Measurements from ENCODE around the gene EME1. TPM values are rescaled to one million over a fixed set of nuclear protein-coding genes. Genes with fewer than 3 reads are reported as not detected.

EME1 gene
- total and polyA plus RNA-seq, 2 donors = 0.29 to 2.7 TPM

GRCh38 chr17:50363217-50364060 lies 9.6 kb upstream of the EME1 start:
- Histone ChIP-seq H3K4me1 (ENCODE audit: insufficient read depth) (no peaks in the 10 kb centered on the region), H3K36me3 (ENCODE audit: insufficient read depth) (peaks cover 2% of the 10 kb centered on the region), H3K4me3 (ENCODE audit: low read depth, low read length) (no peak overlapping the region), H3K27ac (ENCODE audit: low read depth) (no peak overlapping the region)
- 40% methylated on average over 8 of the region's 8 CpGs for WGBS
- DNase-seq (ENCODE audit: extremely low spot score) = peak; percentile 40

GRCh38 chr17:50364061-50364458 lies 9.0 kb upstream of the EME1 start:
- Histone ChIP-seq H3K36me3 (ENCODE audit: insufficient read depth) (peaks cover 2% of the 10 kb centered on the region), H3K4me3 (ENCODE audit: low read depth, low read length) (no peak overlapping the region), H3K4me1 (ENCODE audit: insufficient read depth) (no peaks in the 10 kb centered on the region), H3K27ac (ENCODE audit: low read depth) (no peak overlapping the region)
- 55% methylated on average over 4 of the region's 4 CpGs for WGBS
- DNase-seq (ENCODE audit: extremely low spot score) = no peak

- Histone ChIP-seq H3K27ac (ENCODE audit: low read depth) (no peak overlapping the region), H3K4me1 (ENCODE audit: insufficient read depth) (no peaks in the 10 kb centered on the region), H3K36me3 (ENCODE audit: insufficient read depth) (peaks cover 2% of the 10 kb centered on the region), H3K4me3 (ENCODE audit: low read depth, low read length) (no peak overlapping the region)
- no peak for DNase-seq (ENCODE audit: extremely low spot score)
- WGBS = 67% methylated on average over 9 of the region's 9 CpGs
Observed at GRCh38 chr17:50364715-50365114, 8.3 kb upstream of the EME1 start.

GRCh38 chr17:50365165-50365564 lies 7.9 kb upstream of the EME1 start:
- Histone ChIP-seq H3K4me3 (ENCODE audit: low read depth, low read length) (no peak overlapping the region), H3K27ac (ENCODE audit: low read depth) (no peak overlapping the region), H3K36me3 (ENCODE audit: insufficient read depth) (peaks cover 2% of the 10 kb centered on the region), H3K4me1 (ENCODE audit: insufficient read depth) (no peaks in the 10 kb centered on the region)
- DNase-seq (ENCODE audit: extremely low spot score) = no peak
- 61% methylated on average over 2 of the region's 2 CpGs for WGBS

- no peaks in the 10 kb centered on the region for H3K4me1 ChIP-seq (ENCODE audit: insufficient read depth)
- H3K36me3 ChIP-seq (ENCODE audit: insufficient read depth) = peaks cover 2% of the 10 kb centered on the region
- H3K27ac ChIP-seq (ENCODE audit: low read depth) = no peak overlapping the region
- H3K4me3 ChIP-seq (ENCODE audit: low read depth, low read length) = no peak overlapping the region
- WGBS = 89% methylated on average over 14 of the region's 14 CpGs
- no peak for DNase-seq (ENCODE audit: extremely low spot score)
Observed at GRCh38 chr17:50365649-50366393, 7.2 kb upstream of the EME1 start.

- Histone ChIP-seq H3K27ac (ENCODE audit: low read depth) (no peak overlapping the region), H3K36me3 (ENCODE audit: insufficient read depth) (peaks cover 2% of the 10 kb centered on the region), H3K4me3 (ENCODE audit: low read depth, low read length) (no peak overlapping the region), H3K4me1 (ENCODE audit: insufficient read depth) (peaks cover 3% of the 10 kb centered on the region)
- no peak for DNase-seq (ENCODE audit: extremely low spot score)
- WGBS = 88% methylated on average over 1 of the region's 1 CpG
Observed at GRCh38 chr17:50367401-50367800, 5.6 kb upstream of the EME1 start.

GRCh38 chr17:50370052-50370451 lies 3.0 kb upstream of the EME1 start:
- peaks cover 2% of the 10 kb centered on the region for H3K36me3 ChIP-seq (ENCODE audit: insufficient read depth)
- no peak for DNase-seq (ENCODE audit: extremely low spot score)
- WGBS = 95% methylated on average over 5 of the region's 5 CpGs

DNA sequence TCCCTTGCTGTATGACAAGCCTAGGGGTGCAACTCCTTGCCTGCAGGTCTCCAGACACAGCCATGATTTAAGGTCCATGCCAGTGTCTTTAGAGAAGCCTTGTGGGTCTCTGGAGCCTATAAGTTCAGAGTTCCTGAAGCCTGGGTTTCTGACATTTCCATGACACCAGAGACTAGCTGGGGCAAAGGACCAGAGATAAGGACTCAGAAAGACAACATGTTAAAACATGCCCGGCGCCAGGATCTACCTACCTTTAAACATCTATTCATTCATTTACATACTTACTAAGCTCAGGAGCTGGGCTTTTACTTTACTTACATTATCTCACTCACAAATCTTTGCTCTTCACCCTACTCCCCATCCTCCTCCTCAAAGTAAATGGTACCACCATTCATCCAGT lies 1.5 kb upstream of the EME1 start:
- DNase-seq (ENCODE audit: extremely low spot score) = no peak
- Histone ChIP-seq H3K4me1 (ENCODE audit: insufficient read depth) (peaks cover 3% of the 10 kb centered on the region), H3K4me3 (ENCODE audit: low read depth, low read length) (no peak overlapping the region), H3K36me3 (ENCODE audit: insufficient read depth) (peaks cover 2% of the 10 kb centered on the region), H3K27ac (ENCODE audit: low read depth) (no peak overlapping the region)
- WGBS = 95% methylated on average over 2 of the region's 2 CpGs

More at GRCh38 chr17:50370052-50370451, 3.0 kb upstream of the EME1 start:
- Histone ChIP-seq H3K27ac (ENCODE audit: low read depth) (no peak overlapping the region), H3K4me3 (ENCODE audit: low read depth, low read length) (no peak overlapping the region), H3K4me1 (ENCODE audit: insufficient read depth) (peaks cover 3% of the 10 kb centered on the region)

GRCh38 chr17:50372222-50372757 lies 739 bp upstream of the EME1 start:
- WGBS = 18% methylated on average over 14 of the region's 14 CpGs

DNA sequence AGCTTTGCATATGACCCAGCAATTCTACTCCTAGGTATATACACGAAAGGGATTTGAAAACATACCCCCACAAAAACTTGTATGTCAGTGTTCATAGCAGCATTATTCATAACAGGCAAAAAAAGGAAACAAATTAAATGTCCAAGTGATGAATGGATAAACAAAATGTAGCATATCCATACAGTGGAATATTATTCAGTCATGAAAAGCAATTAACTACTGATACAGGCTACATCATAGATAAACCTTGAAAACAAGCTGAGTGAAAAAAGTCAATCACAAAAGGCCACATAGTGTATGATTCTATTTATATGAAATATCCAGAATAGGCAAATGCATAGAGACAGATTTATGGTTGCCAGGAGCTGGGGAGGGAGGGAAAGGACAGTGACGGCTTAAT lies 676 bp downstream of the EME1 start:
- no peak for DNase-seq (ENCODE audit: extremely low spot score)

More at GRCh38 chr17:50372222-50372757, 739 bp upstream of the EME1 start:
- Histone ChIP-seq H3K36me3 (ENCODE audit: insufficient read depth) (peaks cover under 1% of the 10 kb centered on the region), H3K27ac (ENCODE audit: low read depth) (no peak overlapping the region), H3K4me3 (ENCODE audit: low read depth, low read length) (peak overlapping the region; percentile 58), H3K4me1 (ENCODE audit: insufficient read depth) (peaks cover 3% of the 10 kb centered on the region)
- DNase-seq (ENCODE audit: extremely low spot score) = no peak

DNA sequence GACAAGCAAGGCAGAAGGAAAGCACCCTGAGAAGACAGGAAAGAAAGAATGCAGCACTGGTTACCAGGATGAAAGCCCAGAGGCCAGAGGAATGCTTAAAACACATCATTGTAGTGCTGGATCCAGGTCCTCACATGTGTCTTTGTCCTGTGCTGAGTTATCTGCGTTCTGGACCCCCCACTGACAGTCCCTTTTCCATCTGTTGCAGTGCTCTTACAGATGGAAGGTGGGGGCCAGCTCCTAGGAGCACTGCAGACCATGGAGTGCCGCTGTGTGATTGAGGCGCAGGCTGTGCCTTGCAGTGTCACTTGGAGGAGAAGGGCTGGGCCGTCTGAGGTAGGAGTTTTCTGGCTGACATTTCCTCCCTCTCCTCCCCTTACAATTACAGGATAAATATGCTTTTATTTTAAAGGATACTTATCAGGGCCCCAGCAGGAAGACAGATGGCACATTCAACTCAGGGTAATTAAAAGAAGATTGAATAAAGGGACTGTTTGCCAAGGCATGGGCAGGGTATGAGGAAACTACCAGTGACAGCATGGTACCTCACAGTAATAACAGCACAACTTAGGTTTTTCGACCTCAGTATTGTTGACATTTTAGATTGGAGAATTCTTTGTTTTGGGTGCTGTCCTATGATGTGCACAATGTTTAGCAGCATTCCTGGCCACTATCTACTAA lies 3.0 kb downstream of the EME1 start:
- Histone ChIP-seq H3K36me3 (ENCODE audit: insufficient read depth) (no peaks in the 10 kb centered on the region), H3K27ac (ENCODE audit: low read depth) (no peak overlapping the region), H3K4me3 (ENCODE audit: low read depth, low read length) (no peak overlapping the region), H3K4me1 (ENCODE audit: insufficient read depth) (peaks cover 3% of the 10 kb centered on the region)
- no peak for DNase-seq (ENCODE audit: extremely low spot score)
- WGBS = 82% methylated on average over 5 of the region's 5 CpGs

More for the DNA sequence above, 676 bp downstream of the EME1 start:
- H3K27ac ChIP-seq (ENCODE audit: low read depth) = no peak overlapping the region
- peak overlapping the region; percentile 58 for H3K4me3 ChIP-seq (ENCODE audit: low read depth, low read length)
- peaks cover 3% of the 10 kb centered on the region for H3K4me1 ChIP-seq (ENCODE audit: insufficient read depth)
- no peaks in the 10 kb centered on the region for H3K36me3 ChIP-seq (ENCODE audit: insufficient read depth)
- WGBS = 87% methylated on average over 2 of the region's 2 CpGs

DNA sequence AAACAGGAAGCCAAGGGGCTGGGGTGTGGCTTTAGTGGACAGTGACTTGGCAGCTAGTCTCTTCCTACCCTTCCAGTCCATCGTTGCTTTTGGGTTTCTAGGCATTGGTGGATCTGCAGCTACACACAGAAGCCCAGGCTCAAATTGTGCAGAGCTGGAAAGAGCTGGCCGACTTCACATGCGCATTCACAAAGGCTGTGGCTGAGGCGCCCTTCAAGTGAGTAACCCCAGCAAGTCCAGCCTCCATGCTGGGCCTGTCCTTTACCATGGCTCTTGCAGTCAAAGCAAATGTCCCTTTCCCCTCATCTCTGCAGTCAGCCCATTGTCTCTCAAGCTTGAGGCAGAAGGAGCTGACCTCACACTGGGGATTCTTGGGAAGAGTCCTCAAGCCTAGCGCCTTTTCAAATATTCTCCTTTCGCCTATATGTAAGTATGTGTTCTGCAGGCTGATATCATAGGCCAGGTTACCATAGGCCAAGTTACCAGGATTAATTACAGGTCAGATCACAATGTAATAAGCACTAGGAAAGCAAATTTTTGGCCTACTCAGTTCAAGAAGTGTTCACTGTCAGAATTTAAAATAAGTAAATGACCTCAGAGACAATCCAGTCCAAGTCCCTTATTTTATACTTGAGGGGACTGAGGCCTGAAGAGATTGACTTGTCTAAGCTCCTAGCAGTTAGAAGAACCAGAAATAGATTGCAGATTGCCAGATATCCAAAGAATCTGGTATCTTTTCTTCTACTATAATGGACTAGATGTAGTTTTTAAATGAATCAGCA lies 6.5 kb downstream of the EME1 start:
- H3K4me3 ChIP-seq (ENCODE audit: low read depth, low read length) = no peak overlapping the region

More for the DNA sequence above, 6.5 kb downstream of the EME1 start:
- Histone ChIP-seq H3K27ac (ENCODE audit: low read depth) (no peak overlapping the region), H3K4me1 (ENCODE audit: insufficient read depth) (no peaks in the 10 kb centered on the region), H3K36me3 (ENCODE audit: insufficient read depth) (peaks cover 6% of the 10 kb centered on the region)
- DNase-seq (ENCODE audit: extremely low spot score) = no peak
- WGBS = 90% methylated on average over 6 of the region's 6 CpGs

Measured in urinary bladder (tissue), 4 donors.